Activated gamma-delta T cell treated with anti-CD3 and anti-CD28 coated beads, Interleukin-2, amount 50 U/mL, for 16 hours (primary cell): ENCODE data around the gene CRHR2.

Experiments
- DNase-seq: peaks from one replicate; pipeline ENCODE4 v3.0.0-alpha.2; 2020; ENCODE audit warnings: low read depth

The CRHR2 gene

GRCh38 chr7:30618080-30618676 lies 64.1 kb downstream of the CRHR2 start:
- DNase-seq: no peak

- no peak for DNase-seq
Measured at GRCh38 chr7:30617359-30617758, 64.9 kb downstream of the CRHR2 start.

- no peak for DNase-seq
Measured at GRCh38 chr7:30616318-30616717, 65.9 kb downstream of the CRHR2 start.

- no peak for DNase-seq
Measured at GRCh38 chr7:30613366-30614325, 68.6 kb downstream of the CRHR2 start.

GRCh38 chr7:30612658-30613265 lies 69.5 kb downstream of the CRHR2 start:
- no peak for DNase-seq

GRCh38 chr7:30605832-30606231 lies 76.4 kb downstream of the CRHR2 start:
- DNase-seq: no peak

GRCh38 chr7:30604901-30605300 lies 77.4 kb downstream of the CRHR2 start:
- no peak for DNase-seq
